H1 (cell line): ENCODE data around the gene ZNF148.

Experiments used
- BCL11A ChIP-seq, 2 experiments: IDR thresholded peaks; one replicate each; pipeline ENCODE4 v1.6.1; 2011; ENCODE audit warnings: low read depth in 2 of 2, low read length in 2 of 2, mild to moderate bottlenecking in 2 of 2
- BRCA1 ChIP-seq: IDR thresholded peaks from 2 replicates; pipeline ENCODE4 v1.6.1; 2012; ENCODE audit warnings: low read depth, low read length, improper control_type of control experiment
- EZH2 ChIP-seq: fragments of 200-600 bp; sonication (generic); IDR thresholded peaks from 2 replicates; pipeline ENCODE4 v1.7.1; 2012; ENCODE audit warnings: low read depth, mild to moderate bottlenecking, moderate library complexity, low read length, inconsistent platforms; ENCODE audit not compliant: severe bottlenecking
- POLR2A ChIP-seq, 2 experiments: IDR thresholded peaks; 1 replicate in 1 of 2; 2 replicates in 1 of 2; pipeline ENCODE4 v1.6.1; 2011; ENCODE audit warnings: low read depth in 2 of 2, low read length in 2 of 2, mild to moderate bottlenecking in 2 of 2; ENCODE audit errors: control extremely low read depth in 1 of 2
- SIN3A ChIP-seq, 2 experiments: IDR thresholded peaks in 1 of 2; conservative IDR thresholded peaks in 1 of 2; 2 replicates each; pipeline ENCODE4 v1.6.1; 2011 to 2012; ENCODE audit warnings: low read length in 2 of 2, improper control_type of control experiment in 1 of 2, low read depth in 1 of 2, mild to moderate bottlenecking in 1 of 2
- TF ChIP-seq, protein P1 (sequence below): IDR thresholded peaks from 2 replicates; pipeline ENCODE4 v1.6.1; 2012; ENCODE audit warnings: inconsistent platforms
- TF ChIP-seq, protein P2 (sequence below), 3 experiments: IDR thresholded peaks; 1 replicate in 2 of 3; 2 replicates in 1 of 3; pipeline versions ENCODE4 v1.5.1 to v1.6.1; 2011; ENCODE audit warnings: low read length in 3 of 3, mild to moderate bottlenecking in 3 of 3, inconsistent platforms in 2 of 3, low read depth in 1 of 3, moderate library complexity in 1 of 3; ENCODE audit not compliant: insufficient read depth in 1 of 3; ENCODE audit errors: control extremely low read depth in 1 of 3
- TF ChIP-seq, protein P3 (sequence below): IDR thresholded peaks from 2 replicates; pipeline ENCODE4 v1.6.1; 2011; ENCODE audit warnings: low read length, improper control_type of control experiment

DNA sequence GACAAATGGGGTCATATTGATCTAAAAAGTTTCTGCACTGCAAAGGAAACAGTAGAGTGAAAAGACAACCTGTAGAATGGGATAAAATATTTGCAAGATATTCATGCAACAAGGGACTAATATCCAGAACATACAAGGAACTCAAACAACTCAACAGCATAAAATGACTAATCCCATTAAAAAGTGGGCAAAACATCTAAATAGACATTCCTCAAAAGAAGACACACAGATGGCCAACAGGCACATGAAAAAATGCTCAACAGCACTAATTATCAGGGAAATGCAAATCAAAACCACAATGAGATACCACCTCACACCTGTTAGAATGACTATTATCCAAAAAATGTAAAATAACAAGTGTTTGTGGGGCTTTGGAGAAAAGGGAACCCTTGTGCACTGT, 171.4 kb downstream of the ZNF148 start:
- TF ChIP-seq, protein P1, sequence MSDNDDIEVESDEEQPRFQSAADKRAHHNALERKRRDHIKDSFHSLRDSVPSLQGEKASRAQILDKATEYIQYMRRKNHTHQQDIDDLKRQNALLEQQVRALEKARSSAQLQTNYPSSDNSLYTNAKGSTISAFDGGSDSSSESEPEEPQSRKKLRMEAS, result no peak
- TF ChIP-seq EZH2 (no peak), POLR2A (IDR thresholded peaks at IDR 0.05; ENCODE audit: control extremely low read depth in 1 of 2, low read depth in 2 of 2, low read length in 2 of 2) (no peak), SIN3A (conservative IDR thresholded peaks at IDR 0.05 in 1 of 2, IDR thresholded peaks at IDR 0.05 in 1 of 2; ENCODE audit: low read depth in 1 of 2, low read length in 2 of 2) (no peak), BCL11A (IDR thresholded peaks at IDR 0.05; ENCODE audit: low read depth in 2 of 2, low read length in 2 of 2) (no peak), BRCA1 (no peak)
- TF ChIP-seq, protein P2, sequence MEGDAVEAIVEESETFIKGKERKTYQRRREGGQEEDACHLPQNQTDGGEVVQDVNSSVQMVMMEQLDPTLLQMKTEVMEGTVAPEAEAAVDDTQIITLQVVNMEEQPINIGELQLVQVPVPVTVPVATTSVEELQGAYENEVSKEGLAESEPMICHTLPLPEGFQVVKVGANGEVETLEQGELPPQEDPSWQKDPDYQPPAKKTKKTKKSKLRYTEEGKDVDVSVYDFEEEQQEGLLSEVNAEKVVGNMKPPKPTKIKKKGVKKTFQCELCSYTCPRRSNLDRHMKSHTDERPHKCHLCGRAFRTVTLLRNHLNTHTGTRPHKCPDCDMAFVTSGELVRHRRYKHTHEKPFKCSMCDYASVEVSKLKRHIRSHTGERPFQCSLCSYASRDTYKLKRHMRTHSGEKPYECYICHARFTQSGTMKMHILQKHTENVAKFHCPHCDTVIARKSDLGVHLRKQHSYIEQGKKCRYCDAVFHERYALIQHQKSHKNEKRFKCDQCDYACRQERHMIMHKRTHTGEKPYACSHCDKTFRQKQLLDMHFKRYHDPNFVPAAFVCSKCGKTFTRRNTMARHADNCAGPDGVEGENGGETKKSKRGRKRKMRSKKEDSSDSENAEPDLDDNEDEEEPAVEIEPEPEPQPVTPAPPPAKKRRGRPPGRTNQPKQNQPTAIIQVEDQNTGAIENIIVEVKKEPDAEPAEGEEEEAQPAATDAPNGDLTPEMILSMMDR (IDR thresholded peaks at IDR 0.05; ENCODE audit: control extremely low read depth in 1 of 3, insufficient read depth in 1 of 3, low read depth in 1 of 3, low read length in 3 of 3), result no peak
- TF ChIP-seq, protein P3, sequence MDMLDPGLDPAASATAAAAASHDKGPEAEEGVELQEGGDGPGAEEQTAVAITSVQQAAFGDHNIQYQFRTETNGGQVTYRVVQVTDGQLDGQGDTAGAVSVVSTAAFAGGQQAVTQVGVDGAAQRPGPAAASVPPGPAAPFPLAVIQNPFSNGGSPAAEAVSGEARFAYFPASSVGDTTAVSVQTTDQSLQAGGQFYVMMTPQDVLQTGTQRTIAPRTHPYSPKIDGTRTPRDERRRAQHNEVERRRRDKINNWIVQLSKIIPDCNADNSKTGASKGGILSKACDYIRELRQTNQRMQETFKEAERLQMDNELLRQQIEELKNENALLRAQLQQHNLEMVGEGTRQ, result no peak
